Measurements from ENCODE around the gene SMU1.
A peak's percentile ranks its signal among the peaks of the same experiment; 100 is the strongest.

The SMU1 gene

DNA sequence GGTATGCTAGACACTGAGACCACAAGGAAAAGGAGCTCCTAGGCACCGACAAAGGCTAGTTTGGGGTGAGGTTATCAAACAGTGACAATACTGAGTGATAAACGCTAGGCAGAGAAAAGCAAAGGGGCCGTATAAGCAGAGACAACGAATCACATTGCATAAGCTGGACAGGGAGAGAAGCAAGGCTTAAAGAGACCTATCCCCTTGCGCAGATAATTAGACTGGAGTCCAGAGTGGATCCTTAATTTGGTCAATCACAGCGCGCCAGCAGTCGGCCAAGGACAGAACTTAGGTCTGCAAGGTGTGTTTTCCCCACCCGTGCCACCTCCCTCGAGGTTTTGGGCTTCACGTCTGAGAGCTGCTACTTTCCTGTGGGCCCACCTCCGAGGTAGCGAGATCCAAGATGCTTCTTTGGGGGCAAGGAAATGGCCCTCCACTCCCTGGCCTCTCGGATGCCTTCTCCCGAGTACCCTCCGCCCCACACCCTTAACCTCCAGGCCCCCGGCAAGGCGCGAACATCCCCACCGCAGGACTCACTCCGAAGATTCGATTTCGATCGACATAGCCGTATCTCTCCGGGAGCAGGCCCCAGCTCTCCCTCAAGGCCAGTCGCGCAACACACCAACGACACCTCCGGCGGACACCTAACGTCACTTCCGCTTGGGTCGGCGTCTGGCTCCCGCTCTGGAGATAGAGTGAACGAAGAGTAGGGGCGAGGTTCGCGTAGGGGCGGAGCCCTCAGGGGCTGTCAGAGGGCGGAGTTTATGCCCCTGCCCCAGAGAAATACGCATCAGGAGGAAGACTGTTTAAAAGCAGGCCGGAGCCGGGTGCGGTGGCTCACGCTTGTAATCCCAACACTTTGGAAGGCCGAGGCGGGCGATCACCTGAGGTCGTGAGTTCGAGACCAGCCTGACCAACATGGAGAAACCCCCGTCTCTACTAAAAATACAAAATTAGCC lies at the start of gene SMU1:
SMU1 (minus strand) TSS at position 629 of the 959 bp plus-strand sequence; CDS start at position 563, 66 bp downstream.
- peak; percentile 85 for DNase-seq

GRCh38 chr9:33125461-33125860 lies 49.0 kb upstream of the SMU1 start:
- no peak for DNase-seq

DNA sequence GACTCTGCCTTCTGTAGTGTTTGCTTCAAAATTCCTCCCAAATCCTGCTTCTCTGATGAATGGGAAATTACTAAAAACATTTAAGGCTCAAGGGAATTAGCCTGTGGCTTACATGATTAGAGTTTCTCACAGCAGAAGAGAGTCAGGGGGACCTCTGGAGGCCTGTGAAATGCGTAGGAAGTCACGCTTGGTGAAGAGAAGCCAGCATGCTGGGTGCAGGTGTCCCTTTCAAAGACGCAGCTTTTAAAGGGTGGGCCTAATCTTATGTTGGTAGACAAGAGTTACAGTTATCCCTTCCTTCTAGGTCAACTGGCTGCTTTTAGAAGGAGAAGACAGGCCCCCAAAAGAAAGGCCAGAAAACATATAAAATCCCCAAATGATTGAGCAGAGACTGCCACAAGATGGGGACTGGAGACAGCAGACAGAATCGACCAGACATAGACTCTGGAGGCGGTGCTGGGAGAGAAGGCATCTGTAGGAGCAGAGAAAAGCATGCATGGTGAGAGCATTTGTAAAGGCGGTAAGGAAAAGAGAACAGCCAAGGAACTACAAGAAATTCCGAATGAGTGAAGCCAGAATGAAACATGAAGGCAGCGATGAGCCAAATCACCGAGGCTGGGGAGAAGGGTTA lies 48.4 kb upstream of the SMU1 start:
- no peak for DNase-seq

- no peak for DNase-seq
These were observed 47.6 kb upstream of the SMU1 start for GRCh38 chr9:33124046-33124445.

- DNase-seq, result no peak
These were observed 47.0 kb upstream of the SMU1 start for GRCh38 chr9:33123407-33124031.

DNA sequence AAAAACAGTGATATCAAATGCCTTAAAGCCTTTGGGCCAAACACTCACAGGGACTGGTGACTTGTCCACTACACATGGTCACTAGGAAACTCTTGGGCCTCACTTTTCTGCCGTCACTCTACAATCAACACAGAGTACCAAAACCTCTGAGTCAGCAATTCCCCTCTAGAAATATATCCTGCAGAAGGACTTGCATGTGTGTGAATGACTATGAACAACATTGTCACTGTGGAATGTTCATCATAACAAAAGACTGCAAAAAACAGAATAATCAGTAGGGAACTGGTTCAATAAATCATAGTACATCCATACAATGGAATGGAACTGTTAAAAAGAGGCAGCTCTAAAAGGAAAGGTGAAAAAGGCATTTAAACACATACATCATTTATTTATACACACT lies 44.1 kb upstream of the SMU1 start:
- no peak for DNase-seq

DNA sequence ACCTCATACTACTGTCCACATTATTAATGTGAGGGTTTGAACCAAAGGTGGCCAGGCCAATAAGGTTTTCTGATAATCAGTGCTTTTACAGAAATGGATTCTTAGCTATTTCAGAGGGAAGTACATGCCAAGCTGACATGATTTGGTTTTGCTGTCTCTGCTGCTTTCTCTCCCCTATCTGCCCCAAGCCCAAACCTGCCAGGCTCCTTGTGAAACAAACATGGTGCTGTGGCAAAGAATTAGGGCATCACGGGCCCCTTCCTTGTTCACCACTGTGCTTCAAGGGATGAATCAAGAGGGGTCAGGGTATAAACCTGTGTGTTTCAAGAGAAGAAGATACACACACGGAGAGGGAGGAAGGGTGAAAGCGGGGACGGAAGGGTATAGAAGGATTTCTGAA lies 41.3 kb upstream of the SMU1 start:
- no peak for DNase-seq

DNA sequence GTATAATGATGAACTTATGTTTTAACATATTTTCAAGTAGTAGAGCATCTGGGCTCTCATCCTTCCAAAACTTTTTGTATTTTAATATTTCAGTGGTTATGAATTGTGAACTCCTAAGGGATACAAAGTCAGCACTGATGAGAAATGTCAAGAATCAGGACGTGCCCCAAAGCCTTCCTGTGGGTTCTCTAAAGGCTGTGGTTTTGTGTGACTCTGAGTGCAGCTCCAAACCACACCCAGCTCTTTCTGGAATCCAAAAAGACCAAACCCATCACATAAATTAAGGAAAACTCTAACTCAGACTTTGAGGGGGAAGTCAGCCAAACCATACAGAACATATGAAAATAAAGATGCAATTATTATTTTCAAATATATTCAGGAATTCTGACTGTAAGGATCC lies 40.8 kb upstream of the SMU1 start:
- DNase-seq, result no peak

DNA sequence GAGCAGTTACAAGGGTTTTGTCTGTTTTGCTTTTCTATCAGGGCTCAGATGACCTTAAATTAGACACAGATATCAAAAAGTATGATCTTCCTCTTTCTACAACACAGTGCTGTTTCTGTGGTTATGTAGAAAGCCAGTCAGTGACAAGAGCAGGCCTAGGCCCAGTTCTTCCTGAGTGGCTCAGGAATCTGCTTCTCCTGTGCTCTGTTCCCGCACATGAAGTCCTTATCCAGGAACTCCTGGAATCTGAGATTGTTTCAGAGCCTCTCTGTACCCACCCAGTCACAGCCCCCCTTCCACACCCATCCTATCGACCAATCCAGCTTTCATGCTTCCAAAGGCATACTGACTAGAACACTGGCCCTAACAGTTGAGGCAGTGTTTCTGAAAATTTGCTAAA lies 40.4 kb upstream of the SMU1 start:
- no peak for DNase-seq

GRCh38 chr9:33114746-33115145 lies 38.3 kb upstream of the SMU1 start:
- no peak for DNase-seq

- DNase-seq, result no peak
These were observed 37.5 kb upstream of the SMU1 start for GRCh38 chr9:33113799-33114547.

GRCh38 chr9:33112094-33112493 lies 35.6 kb upstream of the SMU1 start:
- DNase-seq, result no peak

DNA sequence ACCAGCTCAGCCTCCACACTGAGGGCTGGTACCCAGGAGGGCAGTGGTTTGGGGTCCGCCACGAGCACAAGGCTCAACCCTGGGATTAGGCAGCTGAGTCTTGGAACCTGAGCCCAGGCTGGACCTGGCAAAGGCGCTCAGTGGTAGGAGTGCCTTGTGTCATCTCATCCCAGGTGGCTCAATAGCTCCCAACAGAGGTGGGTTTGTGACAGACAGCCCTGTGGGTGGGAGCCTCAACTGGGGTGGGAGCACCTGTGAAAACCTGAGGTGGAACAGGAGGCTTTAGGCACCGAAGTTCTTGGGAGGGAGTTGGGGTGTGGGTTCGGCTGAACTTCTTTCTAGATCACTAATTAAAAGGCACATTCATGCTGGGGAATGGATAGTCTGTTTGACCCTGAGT lies 35.2 kb upstream of the SMU1 start:
- DNase-seq, result no peak

DNA sequence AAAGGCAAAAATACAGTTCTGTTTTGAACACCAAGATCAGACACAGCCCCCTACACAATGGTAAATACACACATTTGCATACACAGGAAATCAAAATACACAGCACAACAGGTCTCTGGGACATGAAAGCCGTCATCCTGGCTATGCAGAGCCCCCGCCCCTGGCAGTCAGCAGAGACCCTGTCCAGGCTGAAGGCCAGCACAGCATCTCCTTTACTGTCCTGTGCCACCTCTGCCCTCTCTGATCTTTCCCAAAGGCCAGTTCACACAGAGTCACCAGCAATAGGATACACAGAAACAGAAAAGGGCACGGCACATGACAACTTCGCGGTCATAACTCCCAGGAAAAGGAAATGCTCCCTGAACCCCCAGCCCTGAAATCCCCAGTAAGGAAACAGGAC lies 34.2 kb upstream of the SMU1 start:
- no peak for DNase-seq

DNA sequence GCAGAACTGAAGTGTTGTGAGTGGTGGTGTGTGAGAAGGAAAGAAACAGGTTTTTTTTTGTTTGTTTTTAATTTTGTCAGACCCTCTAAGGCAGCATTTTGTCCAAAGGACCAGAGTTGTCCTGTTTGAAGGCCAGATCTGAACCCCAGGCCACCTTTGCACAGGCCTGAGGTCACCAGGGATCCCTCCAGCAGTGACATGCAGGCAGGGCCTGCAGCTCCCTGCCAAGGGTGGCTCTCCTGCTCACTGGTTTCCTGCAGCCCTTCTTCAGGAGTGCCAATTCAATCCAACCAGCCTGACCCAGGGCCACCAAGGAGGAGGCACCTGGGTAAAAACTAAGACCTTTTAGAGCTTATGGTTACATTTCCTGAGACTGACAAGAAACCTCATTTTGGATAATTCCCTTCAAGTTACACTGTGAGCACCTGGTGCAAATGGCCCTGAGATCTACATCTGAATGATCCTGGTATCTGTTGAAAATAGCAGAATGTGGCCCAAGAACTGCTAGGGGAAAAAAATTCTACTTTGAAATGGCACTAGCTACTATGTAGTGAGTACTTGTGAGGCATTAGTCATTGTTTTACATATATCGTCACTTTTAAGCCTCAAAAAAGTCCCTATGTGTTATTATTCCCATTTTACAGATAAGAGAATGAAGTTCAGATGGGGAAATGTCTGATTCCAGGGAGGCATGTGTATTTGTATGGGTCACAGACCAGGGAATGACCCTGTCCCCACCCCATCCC lies 33.5 kb upstream of the SMU1 start:
- no peak for DNase-seq

- DNase-seq, result no peak
These were observed 32.6 kb upstream of the SMU1 start for GRCh38 chr9:33109097-33109496.

- no peak for DNase-seq
These were observed 32.0 kb upstream of the SMU1 start for GRCh38 chr9:33108472-33108871.

- no peak for DNase-seq
These were observed 31.3 kb upstream of the SMU1 start for GRCh38 chr9:33107762-33108161.

DNA sequence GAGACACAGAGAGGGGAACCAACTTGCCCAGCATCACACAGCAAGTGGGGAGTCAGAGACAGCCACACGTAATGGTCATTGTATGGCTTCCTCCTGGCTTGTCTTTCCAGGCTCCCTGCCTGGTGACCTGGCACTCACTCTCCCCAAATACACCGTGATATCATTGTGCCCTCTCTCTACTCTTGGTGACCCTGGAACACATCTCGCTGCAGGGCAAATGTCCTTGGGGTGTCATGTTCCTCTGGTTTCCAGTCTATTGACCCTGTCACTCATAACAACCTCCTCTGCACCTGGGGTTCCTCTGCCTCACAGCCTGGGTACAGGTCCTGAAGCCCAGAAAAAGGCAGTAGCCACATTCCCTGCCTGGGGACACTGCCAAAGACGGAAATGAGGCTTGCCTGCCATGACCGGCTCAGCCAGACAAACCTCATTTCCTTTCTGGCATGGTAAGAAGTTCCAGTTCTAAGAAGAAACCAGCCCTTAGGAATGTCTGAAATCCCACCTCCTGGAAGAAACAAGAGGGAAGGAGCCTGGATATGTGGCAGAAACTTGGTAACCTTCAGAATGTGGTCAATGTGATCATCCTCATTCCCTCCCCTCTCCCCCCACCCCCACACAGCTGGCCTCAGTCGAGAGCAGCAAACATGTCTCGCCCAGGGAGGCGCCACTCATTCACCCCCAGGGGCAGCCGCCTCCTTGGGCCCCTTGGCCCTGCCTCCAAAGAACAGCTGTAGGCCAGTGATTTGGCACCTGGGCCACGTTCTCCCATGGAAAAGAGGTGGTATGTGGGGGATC lies 30.6 kb upstream of the SMU1 start:
- DNase-seq, result no peak

DNA sequence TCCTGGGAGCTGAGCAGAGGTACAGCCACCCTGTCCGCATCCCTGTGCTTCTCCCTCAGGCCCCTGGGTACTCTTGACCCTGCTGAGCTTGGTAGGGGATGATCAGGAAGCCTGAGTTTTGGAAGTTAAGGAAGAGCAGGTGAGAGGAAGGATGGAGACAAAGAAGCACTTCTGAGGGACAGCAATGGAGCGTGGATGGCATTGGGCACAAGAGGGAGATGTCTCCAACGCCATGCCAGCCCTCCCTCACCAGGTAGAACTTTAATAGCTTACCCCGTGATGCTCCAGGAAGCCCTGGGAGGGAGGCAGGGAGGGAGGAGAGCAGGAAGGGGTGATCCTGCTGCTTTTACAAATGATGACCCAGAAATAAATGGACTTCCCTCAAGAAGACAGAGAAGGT lies 29.9 kb upstream of the SMU1 start:
- DNase-seq, result no peak

DNA sequence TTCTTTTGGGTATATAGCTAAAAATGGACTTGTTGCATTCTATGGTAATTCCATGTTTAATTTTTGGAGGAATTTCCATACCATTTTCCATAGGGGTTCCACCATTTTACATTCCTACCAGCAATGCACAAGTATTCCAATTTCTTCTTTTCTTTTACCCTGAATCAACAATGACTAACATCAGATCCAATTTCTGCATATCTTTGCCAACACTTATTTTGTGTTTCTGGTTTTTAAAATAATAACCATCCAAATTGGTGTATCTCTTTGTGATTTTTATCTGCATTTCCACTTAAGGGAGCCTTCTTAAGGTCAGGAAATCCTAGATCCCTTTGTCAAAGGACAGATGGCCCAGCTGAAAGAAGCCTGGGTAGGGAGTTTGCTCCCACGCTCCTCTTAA lies 29.5 kb upstream of the SMU1 start:
- DNase-seq, result no peak

DNA sequence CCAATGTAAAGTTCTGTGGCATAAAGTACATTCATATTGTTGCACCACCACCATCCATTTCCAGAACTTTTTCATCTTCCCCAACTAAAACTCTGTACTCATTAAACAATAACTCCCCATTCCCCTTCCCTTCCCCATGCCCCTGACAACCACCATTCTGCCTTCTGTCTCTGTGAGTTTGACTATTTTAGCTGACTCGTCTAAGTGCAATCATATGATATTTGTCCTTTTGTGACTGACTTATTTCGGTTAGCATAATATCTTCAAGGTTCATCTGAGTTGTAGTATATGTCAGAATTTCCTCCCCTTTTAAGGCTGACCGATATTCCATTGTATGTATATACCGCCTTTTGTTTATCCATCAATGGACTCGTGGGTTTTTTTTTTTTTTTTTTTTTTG lies 29.0 kb upstream of the SMU1 start:
- no peak for DNase-seq

All from NK-92 treated with Interleukin-12 subunit alpha and Interleukin-12 subunit beta, amount 100 ng/mL, for 24 hours (cell line).